HG03565 (cell line): ENCODE measurements around the gene ABCD2.
A peak's percentile ranks its signal among the peaks of the same experiment; 100 is the strongest.
"Not testable (repeated sequence)": the region's sequence is repeated elsewhere in the genome, so short reads cannot be mapped to it uniquely, and the experiment has no call there.

ENCODE experiments used
- ATAC-seq: cut with Tn5 transposase; IDR thresholded peaks from one replicate; pipeline ENCODE4 v1.9.1; 2021; ENCODE audit warnings: mild to moderate bottlenecking, moderate library complexity; ENCODE audit not compliant: unreplicated experiment

ABCD2 gene

DNA sequence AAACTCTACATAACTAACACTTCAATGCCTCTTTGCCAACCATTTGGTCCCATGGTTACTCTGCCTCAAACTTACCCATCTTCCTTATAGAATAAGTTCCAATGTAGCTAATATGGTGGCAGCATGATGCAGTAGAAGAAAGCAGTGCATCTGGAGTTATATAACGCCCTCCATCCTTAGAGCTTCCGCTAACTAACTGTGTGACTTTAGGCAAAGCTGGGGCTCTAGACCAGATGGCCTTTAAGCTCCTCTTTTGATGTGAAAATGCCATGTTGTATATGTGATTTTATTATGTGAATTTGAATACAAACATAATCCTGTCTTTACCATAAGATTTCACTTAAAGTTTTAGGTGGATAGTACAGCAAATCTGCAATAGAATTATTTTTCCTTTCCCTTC lies 6.1 kb downstream of the ABCD2 start:
- no peak for ATAC-seq

DNA sequence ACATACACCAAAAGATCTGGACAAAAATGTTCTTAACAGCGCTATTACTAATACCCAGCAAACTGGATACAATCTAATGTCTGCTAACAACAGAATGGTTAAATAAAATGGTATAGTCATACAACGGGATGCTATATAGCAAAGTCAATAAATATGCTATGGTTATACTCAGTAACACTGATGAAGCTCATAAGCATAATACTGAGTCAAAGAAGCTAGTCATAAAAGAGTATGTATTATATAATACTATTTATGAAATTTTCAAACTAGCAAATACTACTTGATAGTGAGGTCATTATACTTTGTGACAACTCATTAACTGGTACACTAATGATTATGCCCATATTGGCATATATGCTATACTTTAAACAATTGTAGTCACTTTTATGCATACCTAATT lies 7.4 kb downstream of the ABCD2 start:
- no peak for ATAC-seq

DNA sequence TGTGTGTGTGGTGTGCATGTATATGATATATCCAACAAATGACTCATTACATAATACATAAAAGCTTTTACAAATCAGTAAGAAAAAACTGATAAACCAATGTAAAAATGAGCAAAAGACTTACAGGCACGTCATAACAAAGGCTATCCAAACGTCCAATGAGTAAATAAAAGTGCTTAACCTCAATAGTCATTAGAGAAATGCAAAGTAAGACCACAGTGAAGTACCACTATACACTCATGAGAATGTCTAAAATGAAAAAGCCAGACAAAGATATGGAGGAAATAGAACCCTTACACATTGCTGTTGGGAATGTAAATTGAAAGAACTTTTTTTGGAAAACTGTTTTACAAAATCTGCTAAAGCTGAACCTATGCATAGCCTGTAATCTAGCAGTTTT lies 7.8 kb downstream of the ABCD2 start:
- no peak for ATAC-seq

DNA sequence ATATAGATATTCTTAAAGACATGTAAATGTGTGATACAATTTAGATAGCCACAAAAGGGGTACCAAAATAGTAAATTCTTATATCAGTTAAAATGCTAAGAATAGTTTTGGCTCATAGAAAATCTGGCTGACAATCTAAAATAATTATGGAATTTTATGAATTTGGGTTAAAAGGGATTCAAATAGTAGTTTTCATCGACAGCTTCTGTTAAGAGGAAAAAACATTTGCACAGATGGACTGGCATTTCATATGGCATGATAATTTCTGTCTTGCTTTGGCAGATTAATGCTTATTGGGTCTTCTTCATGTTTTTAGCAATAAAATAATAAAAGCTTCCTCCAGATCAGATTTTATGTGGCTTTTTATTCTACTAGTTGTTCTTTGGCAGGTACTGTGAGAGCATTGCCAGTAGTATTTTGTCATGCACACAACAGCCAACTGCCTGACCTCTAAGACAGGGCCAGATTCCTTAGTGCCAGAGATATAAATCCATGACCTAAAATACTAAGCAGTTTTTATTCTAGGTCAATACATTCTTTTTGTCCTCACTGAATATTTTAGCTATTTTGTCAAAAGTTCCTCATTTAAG lies 9.1 kb downstream of the ABCD2 start:
- ATAC-seq, result no peak

DNA sequence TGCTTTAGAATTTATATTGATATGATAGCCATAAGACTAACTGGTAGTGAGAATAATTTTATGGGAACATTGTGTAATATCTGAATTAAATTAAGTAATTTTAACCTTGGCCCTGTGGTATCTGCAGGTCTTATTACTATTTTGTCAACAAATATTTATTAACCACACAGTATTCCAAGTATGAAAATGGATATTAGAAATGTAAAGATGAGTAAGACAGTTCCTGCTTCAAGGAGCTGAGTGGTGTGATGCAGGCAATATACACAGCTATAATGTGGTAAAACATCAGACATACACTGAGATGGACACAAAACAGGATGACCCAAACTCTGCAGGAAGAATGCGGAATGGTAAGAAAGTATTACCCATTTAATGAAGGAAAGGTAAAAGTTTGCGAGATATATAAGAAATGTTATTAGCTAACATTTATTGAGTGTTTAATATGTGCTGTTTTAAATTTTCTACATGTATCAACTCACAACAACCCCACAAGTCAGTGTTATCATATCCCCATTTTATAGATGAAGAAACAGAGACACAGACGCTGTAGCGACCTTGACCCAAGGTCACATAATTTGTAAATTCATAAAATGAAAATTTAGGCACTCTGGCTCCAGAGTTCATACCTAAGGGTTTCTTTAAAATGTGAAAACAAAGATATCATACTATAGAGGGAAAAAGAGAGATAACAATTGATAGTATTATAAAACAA lies 12.7 kb downstream of the ABCD2 start:
- no peak for ATAC-seq

DNA sequence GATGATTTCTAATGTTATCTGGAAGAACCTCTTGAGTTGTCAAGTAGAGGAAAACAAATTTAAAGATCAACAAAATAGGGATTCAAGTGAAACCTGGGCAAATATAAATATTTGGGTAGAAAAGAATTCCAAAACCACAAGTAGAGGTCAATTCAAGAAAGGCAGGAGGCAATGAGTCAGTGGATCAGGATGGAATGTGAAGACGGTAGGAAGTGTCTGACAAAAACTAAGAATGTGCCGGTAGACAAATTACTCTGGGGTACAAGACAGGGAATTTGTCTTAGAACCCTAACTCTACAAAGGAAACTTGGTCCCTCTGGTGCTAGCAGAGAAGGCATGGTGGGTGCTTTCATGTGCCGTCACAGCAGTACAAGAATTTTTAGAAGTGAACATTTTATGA lies 13.6 kb downstream of the ABCD2 start:
- no peak for ATAC-seq

DNA sequence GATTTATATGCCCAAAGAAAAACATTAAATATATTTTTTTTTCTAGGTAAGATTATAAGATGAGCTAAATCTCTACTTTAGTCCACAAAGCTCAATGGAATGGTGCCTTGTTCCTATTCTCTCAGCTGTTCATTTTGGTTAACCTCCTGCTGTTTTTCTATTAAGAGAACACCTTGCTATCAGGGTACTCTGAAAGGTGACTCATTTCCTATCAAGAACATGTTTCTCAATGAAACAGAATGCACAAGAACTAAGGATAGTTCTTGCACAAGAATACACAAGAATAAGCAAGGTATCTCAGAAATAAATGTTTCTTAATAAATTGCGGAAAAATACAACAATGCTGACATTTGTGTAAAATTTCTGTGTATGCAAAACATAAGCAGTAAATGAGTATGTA lies 14.1 kb downstream of the ABCD2 start:
- no peak for ATAC-seq

DNA sequence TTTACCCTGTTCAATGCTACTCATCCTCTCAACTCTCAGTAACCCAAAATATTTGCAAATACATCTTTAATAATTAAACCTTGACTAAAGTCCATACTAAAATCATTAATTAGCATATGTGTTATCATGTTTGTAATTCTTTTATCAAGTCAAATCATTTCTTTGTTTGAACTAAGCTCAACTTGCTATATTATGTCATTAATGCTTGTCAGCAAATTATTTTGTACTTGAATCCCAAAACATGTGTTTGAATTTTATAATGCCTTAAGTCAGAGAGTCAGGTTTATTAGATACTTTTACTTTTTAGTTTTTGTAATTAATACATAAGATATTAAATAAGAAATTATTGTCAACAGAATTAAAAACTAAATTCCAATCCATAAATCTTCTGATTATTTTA lies 16.5 kb downstream of the ABCD2 start:
- no peak for ATAC-seq

DNA sequence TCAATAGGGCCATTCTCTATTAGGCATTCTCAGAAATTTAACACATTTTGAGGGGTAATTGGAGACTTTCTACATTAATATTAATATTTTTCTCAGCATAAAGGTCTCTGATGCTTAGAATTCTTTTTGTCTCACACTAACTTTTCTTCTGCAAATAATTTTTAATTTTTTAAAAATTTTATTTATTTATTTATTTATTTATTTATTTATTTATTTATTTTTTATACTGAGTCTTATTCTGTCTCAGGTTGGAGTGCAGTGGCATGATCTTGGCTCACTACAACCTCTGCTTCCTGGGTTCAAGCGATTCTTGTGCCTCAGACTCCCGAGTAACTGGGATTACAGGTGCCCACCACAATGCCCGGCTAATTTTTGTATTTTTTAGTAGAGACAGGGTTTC lies 17.7 kb downstream of the ABCD2 start:
- not testable (repeated sequence) for ATAC-seq

DNA sequence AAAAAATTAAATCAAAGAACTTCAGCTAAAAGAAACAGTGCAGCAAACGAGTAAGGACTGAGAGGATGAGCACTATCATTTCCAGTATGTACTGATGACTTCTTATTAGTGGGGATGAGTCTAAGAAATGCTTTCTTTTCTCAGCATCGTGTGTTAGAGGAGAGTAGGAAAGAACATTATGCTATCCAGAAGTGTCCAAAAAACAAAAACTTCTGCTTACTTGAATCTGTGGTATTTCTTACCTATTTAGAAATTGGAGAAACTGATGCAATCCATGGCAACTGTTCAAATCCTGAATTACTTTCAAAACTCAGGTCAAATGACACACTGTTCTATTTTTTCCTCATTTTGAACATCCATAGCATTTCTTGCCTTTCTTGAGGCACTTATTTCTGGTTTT lies 23.7 kb downstream of the ABCD2 start:
- no peak for ATAC-seq

DNA sequence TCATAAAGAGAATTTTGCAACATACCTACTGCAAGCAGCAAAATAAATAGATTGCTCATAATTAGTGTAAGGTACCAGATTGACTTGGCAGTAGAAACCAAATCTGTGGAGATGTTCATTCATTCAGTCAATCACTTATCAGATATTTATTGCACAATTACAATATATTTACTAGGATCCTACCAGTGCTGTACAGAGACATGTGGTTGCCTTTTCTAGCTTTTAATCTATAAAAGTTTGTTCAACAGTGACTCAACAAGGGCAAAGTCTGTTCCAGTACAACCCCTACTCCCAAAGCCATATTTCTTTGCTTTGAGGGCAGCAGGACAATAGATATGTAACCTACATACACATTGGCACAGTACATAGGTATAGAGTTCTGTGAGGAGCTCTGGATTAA lies 27.3 kb downstream of the ABCD2 start:
- no peak for ATAC-seq

DNA sequence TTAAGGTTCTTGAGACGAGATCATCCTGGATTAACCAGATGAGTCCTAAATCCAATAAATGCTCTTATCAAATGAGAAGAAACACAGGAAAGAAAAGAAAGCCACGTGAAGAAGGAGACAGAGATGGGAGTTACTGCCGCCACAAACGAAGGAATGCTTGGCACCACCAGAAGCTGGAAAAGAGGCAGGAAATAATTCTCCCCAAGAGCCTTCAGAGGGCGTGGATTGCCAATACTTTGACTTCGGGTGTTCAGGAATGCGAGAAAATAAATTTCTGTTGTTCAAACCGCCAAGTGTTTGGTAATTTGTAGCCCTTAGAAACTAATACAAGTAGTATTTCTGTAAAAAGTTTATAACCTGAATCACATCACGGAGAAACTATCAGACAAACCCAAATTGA lies 31.3 kb downstream of the ABCD2 start:
- no peak for ATAC-seq

DNA sequence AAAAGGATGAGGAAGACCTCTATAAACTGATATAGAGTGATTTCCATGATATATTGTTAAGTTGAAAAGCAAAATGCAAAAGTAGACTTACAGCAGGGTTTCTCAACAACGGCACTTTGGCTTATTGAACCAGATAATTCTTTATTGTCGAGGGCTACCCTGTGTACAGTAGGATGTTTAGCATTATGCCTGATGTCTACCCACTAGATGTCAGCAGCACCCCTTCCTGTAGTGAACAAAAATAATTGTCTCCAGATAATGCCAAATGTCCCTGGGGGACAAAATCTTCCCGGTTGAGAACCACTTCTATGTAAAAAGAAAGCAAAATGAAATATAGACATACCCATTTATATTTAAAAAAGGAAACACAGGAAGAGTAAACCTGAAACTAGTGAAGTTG lies 32.4 kb downstream of the ABCD2 start:
- peak; percentile 79 for ATAC-seq

DNA sequence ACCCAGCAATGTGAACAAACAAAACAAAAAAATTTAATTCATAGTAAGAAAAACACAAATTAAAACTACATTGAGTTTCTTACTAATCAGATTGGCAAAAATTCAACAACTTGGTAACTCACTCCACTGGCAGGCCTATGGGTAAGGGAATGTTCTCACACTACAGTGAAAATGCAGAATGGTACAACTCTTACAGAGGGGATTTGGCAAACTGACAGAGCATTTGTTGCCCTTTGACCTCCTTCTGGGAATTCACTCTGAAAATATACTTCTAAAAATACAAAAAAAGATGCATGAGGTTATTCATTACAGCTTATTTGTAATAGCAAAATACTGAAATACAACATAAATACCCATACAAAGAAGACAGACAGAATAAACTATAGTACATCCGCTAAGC lies 32.8 kb downstream of the ABCD2 start:
- no peak for ATAC-seq

DNA sequence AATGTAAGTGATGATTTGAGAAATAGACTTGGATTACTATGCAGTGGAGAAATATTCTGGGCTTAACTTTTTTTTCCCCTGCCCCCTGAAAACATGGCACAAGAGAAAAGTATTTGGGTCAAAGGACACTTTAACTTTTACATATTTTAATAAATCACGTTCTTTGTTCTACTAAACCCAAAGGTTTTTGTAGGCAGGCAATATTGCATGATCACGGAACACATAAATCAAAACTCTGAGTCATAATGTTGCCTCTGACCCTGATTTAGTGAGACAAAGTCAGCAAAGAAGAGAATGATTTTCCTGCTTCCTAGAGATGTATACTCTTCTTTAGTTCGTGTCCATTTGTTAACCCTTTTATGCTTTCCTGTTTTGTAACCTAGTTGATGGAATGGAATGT lies 38.0 kb downstream of the ABCD2 start:
- no peak for ATAC-seq

DNA sequence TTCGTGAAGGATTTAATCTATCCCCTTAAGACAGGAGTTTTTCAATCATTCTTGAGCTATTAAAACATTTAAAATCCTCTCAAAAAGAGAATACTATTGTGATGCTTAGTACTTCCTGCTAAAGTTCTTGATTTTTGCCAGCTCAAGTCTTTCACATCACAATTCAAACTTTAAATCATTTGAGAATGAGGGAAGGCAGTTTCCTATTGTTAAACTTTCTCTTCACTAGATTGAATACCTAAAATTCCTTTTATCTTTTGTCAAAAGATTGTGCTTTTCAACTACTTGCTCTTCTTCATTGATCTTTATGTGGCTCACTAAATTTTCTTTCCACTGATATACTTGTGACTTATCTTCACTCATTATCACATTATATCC lies 44.1 kb downstream of the ABCD2 start:
- ATAC-seq, result no peak

DNA sequence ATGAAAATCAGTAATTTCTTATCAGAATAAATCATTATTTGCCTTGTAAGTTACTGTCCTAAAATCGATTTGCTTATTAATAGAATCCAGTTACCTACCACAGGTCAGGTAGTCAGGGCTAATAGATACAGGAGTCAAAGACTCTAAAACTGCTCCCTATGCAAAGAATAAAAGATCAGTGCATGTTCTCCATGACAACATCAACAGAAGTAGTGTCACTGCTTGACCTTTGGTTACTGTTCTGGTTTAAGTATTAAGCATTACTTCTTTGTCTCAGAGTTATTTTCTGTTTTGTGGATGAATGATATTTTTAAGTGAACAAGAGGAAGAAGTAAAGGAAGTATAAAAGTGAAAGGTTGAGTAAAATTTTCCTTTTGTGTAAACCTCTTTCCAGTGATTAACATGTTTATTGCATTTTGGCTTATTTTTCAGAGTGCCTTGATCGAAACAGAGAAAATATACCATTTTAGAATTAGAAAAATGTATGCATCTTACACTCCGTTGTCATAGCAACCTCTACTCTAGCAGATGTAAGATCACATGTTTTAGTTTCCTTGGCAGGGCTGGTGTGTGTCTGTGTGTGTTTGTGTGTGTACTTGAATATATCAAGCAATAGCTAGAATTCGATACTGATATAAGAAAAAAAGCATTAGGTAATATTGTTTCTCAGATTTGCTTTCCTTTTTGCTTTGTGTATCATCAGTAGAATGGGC lies 44.7 kb downstream of the ABCD2 start:
- no peak for ATAC-seq

DNA sequence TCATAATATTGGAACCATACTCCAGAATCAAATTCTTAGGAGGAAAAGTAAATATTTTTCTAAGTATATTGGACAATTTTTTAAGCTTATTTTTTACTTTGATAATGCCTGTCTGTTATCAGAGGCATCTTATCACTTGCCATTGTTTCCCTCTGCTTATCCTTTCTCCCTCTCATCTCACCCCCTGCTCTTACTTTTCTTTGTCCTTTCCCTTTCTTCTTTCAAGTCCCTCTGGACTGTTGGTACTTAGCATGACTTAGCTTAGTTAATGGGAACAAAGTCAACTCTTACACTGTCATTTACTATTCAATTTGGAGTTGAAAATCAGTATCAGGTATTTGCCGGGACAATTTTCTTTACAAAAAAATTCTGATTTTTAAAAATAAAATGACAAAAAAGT lies 45.2 kb downstream of the ABCD2 start:
- no peak for ATAC-seq

DNA sequence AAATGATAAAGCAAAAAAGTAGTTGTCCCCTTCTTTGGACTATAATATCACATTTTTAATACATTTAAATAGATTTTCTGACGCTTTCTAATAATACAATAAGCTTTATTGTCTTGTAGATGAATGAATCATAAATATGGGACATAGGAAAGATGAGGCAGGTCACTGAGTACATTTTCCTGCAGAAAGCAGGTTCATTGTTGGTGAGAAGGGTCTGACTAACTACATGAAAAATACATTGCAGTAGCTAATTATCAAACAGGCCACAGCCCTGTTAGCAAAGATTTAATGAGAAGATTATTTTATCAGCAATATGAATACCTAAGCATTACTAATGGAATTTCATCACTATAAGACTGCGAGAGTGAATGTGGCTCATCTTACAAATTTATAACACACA lies 45.6 kb downstream of the ABCD2 start:
- no peak for ATAC-seq

DNA sequence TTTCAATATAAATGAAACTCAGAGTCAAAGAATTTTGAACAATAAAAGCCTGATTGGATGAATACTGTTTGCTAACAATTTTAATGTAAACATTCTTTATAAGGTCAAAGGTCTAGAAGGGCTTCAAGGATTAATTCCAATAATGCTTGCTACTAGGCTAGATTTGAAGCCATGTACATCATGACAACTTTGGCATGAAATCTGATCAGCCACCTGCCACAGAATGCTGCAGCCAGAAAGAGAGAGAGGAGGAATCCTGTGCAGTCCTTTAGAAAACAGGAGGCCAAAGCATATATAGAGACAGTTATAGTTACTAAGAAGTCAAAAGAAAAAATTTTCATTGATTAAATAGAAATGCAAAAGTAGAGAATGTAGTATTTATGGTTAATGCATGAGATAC lies 47.1 kb downstream of the ABCD2 start:
- ATAC-seq, result no peak

DNA sequence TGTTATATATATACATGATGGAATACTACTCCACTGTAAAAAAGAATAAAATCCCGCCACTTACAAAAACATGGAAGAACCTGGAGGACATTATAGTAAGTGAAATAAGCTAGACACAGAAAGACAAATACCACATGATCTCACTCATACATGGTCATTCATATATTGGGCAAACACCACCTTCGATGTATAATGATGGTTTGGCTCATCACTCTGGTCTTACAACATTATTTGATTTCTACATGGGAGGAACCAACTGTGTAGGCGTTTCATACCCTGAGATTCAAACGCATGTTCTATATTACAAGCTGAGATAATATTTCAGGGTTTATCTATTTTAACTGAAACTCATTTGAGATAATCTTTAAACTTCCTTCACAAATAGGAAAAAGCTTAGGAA lies 48.3 kb downstream of the ABCD2 start:
- no peak for ATAC-seq

DNA sequence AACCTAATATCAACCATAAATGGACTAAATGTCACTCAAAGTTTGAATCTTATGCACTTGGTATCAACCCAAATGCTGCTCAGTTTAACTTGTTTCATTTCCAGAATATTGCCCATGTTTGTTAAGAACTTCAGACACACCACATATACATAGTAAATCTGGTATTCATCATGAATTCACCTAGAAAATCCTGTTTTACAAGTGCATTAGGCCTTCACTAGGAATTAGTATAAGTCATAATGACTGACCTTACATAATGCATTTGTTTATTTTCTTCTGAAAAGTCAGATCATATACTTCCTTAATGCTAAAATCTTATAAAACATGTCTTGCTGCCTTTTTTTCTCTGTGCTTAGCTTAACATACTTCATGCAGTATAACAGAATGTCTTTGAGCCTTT lies 66.1 kb downstream of the ABCD2 start:
- no peak for ATAC-seq

DNA sequence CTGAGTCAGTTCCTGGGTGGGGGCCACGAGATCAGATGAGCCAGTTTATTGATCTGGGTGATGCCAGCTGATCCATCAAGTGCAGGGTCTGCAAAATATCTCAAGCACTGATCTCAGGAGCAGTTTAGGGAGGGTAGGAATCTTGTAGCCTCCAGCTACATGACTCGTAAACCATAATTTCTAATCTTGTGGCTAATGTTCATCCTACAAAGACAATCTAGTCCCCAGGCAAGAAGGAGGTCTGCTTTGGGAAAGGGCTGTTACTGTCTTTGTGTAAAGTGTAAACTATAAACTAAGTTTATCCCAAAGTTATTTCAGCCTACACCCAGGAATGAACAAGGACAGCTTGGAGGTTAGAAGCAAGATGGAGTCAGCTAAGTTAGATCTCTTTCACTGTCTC lies 75.4 kb downstream of the ABCD2 start:
- ATAC-seq, result not testable (repeated sequence)
